Stimulated activated CD4-positive, alpha-beta T cell treated with anti-CD3 and anti-CD28 coated beads, TNF-alpha, amount 100 ng/mL, for 1 hour (primary cell): ENCODE data around the gene RSPH4A.
"Not testable (repeated sequence)": the region's sequence is repeated elsewhere in the genome, so short reads cannot be mapped to it uniquely, and the experiment has no call there.

Experiments
- DNase-seq, 3 donors: peaks; one replicate each; pipeline ENCODE4 v3.0.0-alpha.2; 2020; ENCODE audit warnings: low read depth in 3 of 3, low spot score in 1 of 3

RSPH4A gene

DNA sequence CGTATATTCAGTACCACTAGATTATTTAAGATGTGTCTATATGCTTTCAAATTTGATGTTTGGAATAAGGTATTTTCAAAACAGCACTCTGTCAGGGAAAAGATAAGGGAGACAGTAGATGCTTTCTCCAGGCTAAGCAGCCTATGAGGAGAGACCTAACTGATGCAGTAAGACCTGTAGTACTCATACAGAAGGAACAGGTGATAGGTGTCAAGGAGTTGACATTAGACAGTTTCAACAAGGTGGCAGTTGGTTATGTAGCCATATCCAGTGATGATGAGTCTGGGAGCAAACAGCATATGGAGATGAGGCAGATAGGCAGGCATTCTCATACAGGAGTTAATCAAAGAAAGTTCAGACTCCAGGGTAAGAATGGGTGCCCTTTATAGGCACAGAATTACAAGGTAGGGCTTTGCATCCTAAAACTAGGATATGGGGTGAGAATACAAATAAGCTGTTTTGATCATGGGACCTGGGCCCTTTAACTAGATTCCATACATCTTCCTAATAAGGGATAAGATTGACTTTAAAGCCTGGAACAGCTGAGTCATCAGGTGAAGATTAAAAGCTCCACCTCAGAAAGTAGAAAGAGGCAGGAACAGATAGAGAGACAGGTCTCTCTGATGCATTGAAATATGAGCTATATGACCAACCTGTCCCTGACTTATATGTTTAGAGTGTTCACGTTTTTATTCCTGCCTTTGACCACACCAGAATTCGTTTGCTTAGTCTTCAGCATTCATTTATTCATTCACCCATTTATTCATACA is 7.9 kb downstream of the RSPH4A start:
- no peak for DNase-seq

GRCh38 chr6:116625872-116626271 is 9.6 kb downstream of the RSPH4A start:
- no peak for DNase-seq

DNA sequence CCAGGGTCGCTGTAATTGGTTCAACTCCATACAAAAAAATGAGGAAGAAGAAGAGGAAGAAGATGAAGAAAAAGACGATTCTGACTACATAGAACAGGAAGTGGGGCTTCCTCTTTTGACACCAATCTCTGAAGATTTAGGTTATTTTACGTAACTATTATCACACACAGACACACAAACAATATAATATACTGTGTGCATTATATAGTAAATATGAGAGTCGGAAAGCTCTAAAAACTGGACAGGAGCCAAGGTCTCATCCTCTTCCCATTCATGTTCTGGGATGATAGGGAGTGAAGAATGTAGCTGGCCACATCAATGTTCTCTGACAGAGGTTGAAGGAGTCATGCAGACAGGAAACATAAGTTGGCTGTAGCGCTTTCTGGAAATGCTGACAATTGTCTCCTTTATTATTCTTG is 13.3 kb downstream of the RSPH4A start:
- DNase-seq: no peak

DNA sequence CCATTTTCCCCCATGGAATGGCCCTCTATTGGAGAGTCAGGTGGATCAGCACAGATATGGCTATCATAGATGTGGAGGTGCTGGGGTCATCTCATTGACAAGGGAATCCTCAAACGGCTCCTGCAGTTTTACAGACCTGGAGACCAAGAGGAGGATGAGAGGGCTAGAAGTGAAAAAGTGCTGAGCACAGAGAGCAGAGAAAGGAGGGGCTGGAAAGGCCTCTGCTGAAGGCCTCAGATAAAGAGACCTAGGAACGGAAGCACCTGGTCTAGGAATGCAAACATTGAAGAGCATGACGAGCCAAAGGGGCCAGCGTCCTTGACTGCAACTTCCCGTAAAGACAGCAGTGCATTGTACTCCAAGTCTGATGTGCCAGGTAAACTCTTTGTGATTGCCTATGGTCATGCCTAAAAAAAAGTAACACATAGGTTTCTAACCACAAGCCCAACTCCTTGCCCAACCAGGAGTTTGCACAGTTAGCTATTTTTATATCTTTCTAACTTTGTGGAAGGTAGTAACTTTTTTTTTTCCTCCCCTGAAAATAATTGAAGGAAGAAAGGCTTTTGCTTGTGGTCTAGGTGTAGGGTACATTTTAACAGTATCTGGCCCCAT is 15.2 kb downstream of the RSPH4A start:
- DNase-seq: no peak

DNA sequence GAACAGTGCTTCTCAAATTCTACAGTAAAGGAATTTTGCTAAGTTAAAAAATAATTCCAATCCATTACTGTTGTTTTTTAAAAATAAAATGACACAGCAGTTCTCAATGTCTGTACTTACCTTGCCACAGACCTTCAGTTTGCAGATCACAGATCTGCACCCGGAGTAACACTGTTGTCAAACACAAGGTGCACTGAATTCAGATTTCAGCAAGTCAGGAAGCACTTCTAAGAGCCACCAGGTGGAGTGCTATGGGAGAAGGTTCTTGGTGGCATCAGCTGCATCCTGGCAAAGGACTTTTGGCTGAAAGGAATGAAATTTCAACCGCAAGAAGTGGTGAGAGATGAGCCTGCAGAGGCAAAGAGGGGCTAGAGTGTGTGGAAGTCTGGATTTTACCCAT is 17.4 kb downstream of the RSPH4A start:
- no peak for DNase-seq

GRCh38 chr6:116648156-116648555 is 31.9 kb downstream of the RSPH4A start:
- DNase-seq: no peak

- DNase-seq: no peak
These were observed 32.9 kb downstream of the RSPH4A start for GRCh38 chr6:116649129-116649528.

- DNase-seq: no peak
These were observed 35.6 kb downstream of the RSPH4A start for GRCh38 chr6:116651916-116652315.

DNA sequence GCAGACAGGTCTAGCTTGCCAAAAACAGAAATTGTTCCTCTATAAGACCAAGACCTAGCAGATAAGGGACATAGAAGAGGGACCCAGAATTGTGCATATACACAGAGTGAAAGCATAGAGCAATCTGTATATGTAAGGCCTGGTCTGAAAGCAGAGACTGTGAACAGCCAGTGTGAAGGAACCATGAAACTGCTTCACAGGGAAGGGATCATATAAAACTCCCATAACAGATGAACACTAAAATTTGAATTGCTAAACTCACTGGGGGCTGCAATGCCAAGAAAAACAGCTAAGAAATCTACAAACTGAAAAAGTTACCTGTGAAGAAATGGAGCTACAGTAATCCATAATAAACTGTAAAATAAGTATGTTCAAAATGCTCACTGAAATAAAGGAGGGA is 45.3 kb downstream of the RSPH4A start:
- no peak for DNase-seq

DNA sequence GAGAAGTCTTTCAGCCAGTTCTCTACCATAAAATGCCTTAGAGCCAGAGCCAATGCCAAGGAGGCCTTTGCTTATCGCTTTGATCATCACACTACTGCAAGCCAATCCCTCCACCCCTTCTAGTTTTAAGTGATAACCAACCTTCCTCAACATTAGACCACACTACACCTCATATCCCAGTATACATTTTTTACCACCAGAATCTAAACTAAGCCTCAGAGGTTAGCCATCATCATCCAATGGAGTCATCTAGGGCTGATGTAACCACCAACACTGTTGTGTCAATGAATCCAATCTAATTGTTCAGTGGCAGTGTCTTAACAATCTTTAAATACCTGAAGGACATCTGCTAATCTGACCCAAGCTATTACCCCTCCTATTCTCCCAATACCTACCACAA is 45.9 kb downstream of the RSPH4A start:
- no peak for DNase-seq

DNA sequence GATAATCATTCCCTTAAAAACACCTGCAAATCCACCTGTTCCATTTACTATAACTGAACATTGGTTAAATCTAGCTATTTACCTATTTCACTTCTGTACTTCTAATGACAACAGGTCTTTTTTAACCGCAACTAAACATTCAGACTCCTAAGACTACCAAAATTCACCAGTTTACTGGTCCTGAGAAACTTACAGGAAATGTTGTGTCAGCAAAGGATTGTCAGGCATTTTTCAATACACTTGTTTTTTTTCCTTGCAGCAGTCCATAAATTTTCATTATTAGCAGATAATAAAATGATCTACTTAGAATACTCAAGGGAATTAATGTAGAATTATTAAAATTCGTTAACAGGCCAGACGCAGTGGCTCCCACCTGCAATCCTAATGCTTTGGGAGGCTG is 47.0 kb downstream of the RSPH4A start:
- no peak for DNase-seq

DNA sequence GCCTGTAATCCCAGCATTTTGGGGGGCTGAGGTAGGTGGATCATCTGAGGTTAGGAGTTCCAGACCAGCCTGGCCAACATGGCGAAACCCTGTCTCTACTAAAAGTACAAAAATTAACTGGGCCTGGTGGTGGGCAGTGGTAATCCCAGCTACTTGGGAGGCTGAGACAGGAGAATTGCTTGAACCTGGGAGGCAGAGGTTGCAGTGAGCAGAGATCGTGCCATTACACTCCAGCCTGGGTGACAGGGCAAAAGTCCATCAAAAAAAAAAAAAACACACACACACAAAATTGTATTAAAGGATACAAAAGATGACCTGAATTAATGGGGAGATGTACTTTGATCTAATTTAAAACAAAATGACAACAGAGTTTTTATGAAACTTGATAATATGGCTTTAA is 47.9 kb downstream of the RSPH4A start:
- DNase-seq: not testable (repeated sequence)

DNA sequence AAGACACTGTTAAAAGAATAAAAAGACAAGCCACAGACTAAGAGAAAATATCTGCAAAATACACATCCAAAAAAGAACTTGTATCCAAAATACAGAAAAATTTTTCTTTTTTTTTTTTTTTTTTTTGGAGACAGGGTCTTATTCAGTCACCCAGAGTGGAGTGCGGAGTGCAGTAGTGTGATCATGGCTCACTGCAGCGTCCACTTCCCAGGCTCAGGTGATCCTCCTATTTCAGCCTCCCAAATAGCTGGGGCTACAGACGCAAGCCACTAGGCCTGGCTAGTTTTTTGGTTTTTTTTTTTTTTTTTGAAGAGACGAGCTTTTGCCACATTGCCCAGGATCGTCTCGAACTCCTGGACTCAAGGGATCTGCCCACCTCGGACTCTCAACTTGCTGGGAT is 49.2 kb downstream of the RSPH4A start:
- no peak for DNase-seq

DNA sequence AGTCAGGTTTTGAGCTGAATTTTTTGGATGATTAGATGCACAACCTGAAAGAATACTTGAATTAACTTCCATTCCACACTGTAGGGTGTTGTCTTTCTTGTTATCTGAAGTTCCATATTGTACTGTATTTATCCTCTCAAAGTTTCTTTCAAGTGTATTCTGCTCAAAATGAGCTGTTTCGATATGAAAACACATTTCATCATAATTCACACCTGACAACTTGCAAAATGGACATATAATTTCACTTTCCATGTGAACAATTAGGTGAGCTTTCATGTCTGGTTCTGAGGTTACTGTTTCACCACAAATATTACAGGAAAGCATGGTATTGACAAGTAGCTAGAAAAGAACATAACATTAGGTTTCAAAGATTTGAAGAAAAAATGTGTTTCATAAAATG is 50.6 kb downstream of the RSPH4A start:
- no peak for DNase-seq

DNA sequence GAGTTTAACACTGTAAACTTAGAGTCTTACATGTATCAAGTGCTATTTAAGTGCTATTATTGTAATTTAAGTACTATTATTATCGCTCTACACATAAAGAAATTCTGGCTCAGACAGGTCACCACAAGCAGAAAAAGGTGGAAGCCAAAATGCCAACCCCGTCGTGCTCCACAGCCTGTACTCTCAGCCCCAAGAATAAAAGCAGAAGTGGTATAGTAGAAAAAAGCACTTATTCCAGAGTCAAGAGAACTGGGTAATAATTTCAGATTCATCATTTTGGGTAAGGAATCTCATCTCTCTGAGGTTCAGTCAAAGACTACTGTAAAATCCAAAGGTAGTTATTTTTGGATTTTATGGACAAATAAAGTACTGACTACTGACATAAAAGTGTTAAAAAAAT is 51.3 kb downstream of the RSPH4A start:
- no peak for DNase-seq

DNA sequence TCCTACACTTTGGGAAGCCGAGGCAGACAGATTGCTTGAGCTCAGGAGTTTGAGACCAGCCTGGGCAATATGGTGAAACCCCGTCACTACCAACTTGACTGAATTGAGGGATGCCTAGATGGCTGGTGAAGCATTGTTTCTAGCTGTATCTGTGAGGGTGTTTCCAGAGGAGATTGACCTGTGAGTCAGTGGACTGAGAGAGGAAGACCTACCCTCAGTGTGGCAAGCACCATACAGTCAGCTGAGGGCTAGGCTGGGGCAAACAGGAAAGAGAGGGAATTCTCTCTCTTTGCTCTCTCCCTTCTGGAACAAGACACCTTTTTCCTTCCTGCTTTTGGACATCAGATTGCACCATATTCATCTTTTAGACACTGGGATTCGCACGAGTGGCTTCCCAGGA is 56.0 kb downstream of the RSPH4A start:
- no peak for DNase-seq

DNA sequence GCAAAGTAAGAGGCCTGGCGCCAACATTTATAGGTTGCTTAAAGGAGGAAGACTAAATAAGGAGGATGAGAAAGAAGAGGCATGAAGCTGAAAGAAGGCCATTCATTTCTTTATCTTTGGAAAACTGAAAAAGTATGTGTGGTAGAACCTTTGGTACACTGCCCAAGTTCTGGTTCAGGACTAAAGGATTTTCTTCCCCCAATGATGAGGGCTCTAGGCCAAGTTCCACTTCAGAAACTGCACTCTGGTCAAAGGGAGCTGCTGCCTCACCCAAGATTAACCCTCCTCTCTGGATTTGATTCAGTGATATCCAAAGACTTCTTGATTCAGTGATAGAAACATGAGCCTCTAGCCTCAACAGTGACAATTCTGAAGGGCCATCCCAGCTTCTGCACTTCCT is 59.7 kb downstream of the RSPH4A start:
- no peak for DNase-seq

DNA sequence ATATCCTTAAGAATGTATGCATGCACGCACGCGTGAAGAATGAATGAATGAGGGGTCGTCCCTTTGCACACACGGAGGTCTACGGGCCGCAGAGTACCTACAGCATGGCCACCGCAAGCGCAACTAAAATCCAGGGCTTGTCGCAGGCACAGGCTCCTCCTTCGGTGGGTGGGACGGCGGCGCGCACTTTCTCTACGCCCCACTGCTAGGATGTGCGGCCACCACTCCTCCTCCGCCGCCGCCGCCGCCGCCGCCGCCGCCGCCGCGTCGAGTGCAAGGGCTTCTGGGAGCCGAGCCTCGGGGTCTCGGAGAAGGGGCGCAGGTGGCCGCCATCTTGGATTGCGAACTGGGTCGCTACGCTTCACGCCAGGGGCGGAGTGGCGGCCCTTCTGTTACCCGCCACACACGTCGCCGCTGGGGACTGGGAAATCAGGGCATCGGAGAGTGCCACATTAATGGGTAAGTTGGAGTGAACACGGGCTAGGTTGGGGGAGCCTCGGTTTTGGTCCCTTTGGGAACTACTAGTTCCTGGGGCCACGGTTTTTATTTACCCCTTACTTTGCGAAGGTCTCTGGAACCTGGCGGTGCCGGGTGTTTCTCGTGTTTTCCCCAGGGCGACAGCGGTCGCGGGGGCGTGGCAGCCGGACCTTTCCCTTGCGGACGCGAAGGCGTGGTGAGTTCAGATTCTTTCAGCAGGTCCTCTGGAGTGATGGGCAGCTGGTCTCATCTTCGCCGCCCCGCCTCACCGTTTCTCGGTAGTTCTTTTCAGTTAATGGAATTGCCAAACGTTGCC is 64.8 kb downstream of the RSPH4A start, which contains the start of gene KPNA5:
KPNA5 (plus strand) TSS at position 332 of the 793 bp plus-strand sequence; CDS start at position 456, 124 bp downstream.
- DNase-seq: peak; percentile 78 to 82 (median 81)

- no peak for DNase-seq
These were observed 66.0 kb downstream of the RSPH4A start for GRCh38 chr6:116682334-116682712.
